ENCODE measurements around the gene KL. TPM values are rescaled to one million over a fixed set of nuclear protein-coding genes. Genes with fewer than 3 reads are reported as not detected.

KL gene
- total RNA-seq (2012; rRNA removed), result under 0.01 TPM in 1 of 2 replicates, not detected in the other

GRCh38 chr13:33016414-33017322, at the start of gene KL:
TSS of gene KL (plus strand) at chr13:33016423. CDS start at chr13:33016441, 18 bp downstream.
- H3K9me3 ChIP-seq (replicated peaks; ENCODE audit: low read length), result no peaks in the 10 kb centered on the region
- peak within 1 kb of the TSS; percentile 71 for H3K4me2 ChIP-seq (ENCODE audit: low read length)
- no peaks in the 10 kb centered on the region for H3K36me3 ChIP-seq (ENCODE audit: insufficient read depth, low read length)
- no peaks in the 10 kb centered on the region for H3K4me1 ChIP-seq (ENCODE audit: control insufficient read depth, insufficient read depth, low read length)
- peak within 1 kb of the TSS; percentile 49 for H3K4me3 ChIP-seq (ENCODE audit: low read length)
- no peak within 1 kb of the TSS for H3K9ac ChIP-seq (ENCODE audit: low read depth, low read length)
- peaks cover 88% of the 10 kb centered on the region for H3K27me3 ChIP-seq (ENCODE audit: control insufficient read depth, insufficient read depth, low read length)

- no peaks in the 10 kb centered on the region for H3K9me3 ChIP-seq (replicated peaks; ENCODE audit: low read length)
- no peak overlapping the region for H3K4me2 ChIP-seq (ENCODE audit: low read length)
- H3K4me3 ChIP-seq (ENCODE audit: low read length), result no peak overlapping the region
- H3K4me1 ChIP-seq (ENCODE audit: control insufficient read depth, insufficient read depth, low read length), result peaks cover 7% of the 10 kb centered on the region
- H3K36me3 ChIP-seq (ENCODE audit: insufficient read depth, low read length), result no peaks in the 10 kb centered on the region
- no peak overlapping the region for H3K9ac ChIP-seq (ENCODE audit: low read depth, low read length)
- H3K27me3 ChIP-seq (ENCODE audit: control insufficient read depth, insufficient read depth, low read length), result peaks cover 1% of the 10 kb centered on the region
These were observed 48.5 kb upstream of the KL start for GRCh38 chr13:32967584-32968182.

- Histone ChIP-seq H3K36me3 (ENCODE audit: insufficient read depth, low read length) (no peaks in the 10 kb centered on the region), H3K27me3 (ENCODE audit: control insufficient read depth, insufficient read depth, low read length) (no peaks in the 10 kb centered on the region), H3K4me2 (ENCODE audit: low read length) (no peak overlapping the region), H3K4me3 (ENCODE audit: low read length) (no peak overlapping the region), H3K9ac (ENCODE audit: low read depth, low read length) (no peak overlapping the region), H3K4me1 (ENCODE audit: control insufficient read depth, insufficient read depth, low read length) (peaks cover 7% of the 10 kb centered on the region), H3K9me3 (replicated peaks; ENCODE audit: low read length) (no peaks in the 10 kb centered on the region)
These were observed 47.9 kb upstream of the KL start for GRCh38 chr13:32968316-32968715.

- no peak overlapping the region for H3K4me3 ChIP-seq (ENCODE audit: low read length)
- H3K4me2 ChIP-seq (ENCODE audit: low read length), result no peak overlapping the region
- H3K36me3 ChIP-seq (ENCODE audit: insufficient read depth, low read length), result no peaks in the 10 kb centered on the region
- no peaks in the 10 kb centered on the region for H3K27me3 ChIP-seq (ENCODE audit: control insufficient read depth, insufficient read depth, low read length)
- no peak overlapping the region for H3K9ac ChIP-seq (ENCODE audit: low read depth, low read length)
- H3K9me3 ChIP-seq (replicated peaks; ENCODE audit: low read length), result no peaks in the 10 kb centered on the region
- H3K4me1 ChIP-seq (ENCODE audit: control insufficient read depth, insufficient read depth, low read length), result peaks cover 7% of the 10 kb centered on the region
These were observed 47.4 kb upstream of the KL start for GRCh38 chr13:32968793-32969192.

GRCh38 chr13:32969516-32969941, 46.7 kb upstream of the KL start:
- Histone ChIP-seq H3K4me1 (ENCODE audit: control insufficient read depth, insufficient read depth, low read length) (peaks cover 7% of the 10 kb centered on the region), H3K36me3 (ENCODE audit: insufficient read depth, low read length) (no peaks in the 10 kb centered on the region), H3K4me2 (ENCODE audit: low read length) (peak overlapping the region; percentile 83), H3K4me3 (ENCODE audit: low read length) (peak overlapping the region; percentile 62), H3K9me3 (replicated peaks; ENCODE audit: low read length) (no peaks in the 10 kb centered on the region), H3K9ac (ENCODE audit: low read depth, low read length) (peak overlapping the region; percentile 62), H3K27me3 (ENCODE audit: control insufficient read depth, insufficient read depth, low read length) (no peaks in the 10 kb centered on the region)

- H3K9me3 ChIP-seq (replicated peaks; ENCODE audit: low read length), result no peaks in the 10 kb centered on the region
- H3K4me2 ChIP-seq (ENCODE audit: low read length), result no peak overlapping the region
- H3K9ac ChIP-seq (ENCODE audit: low read depth, low read length), result no peak overlapping the region
- H3K27me3 ChIP-seq (ENCODE audit: control insufficient read depth, insufficient read depth, low read length), result peaks cover 8% of the 10 kb centered on the region
- no peaks in the 10 kb centered on the region for H3K36me3 ChIP-seq (ENCODE audit: insufficient read depth, low read length)
- H3K4me1 ChIP-seq (ENCODE audit: control insufficient read depth, insufficient read depth, low read length), result no peaks in the 10 kb centered on the region
- H3K4me3 ChIP-seq (ENCODE audit: low read length), result no peak overlapping the region
These were observed 40.0 kb upstream of the KL start for GRCh38 chr13:32976056-32976805.

GRCh38 chr13:32976912-32977311, 39.3 kb upstream of the KL start:
- Histone ChIP-seq H3K36me3 (ENCODE audit: insufficient read depth, low read length) (no peaks in the 10 kb centered on the region), H3K9me3 (replicated peaks; ENCODE audit: low read length) (no peaks in the 10 kb centered on the region), H3K4me2 (ENCODE audit: low read length) (no peak overlapping the region), H3K9ac (ENCODE audit: low read depth, low read length) (no peak overlapping the region), H3K4me1 (ENCODE audit: control insufficient read depth, insufficient read depth, low read length) (no peaks in the 10 kb centered on the region), H3K27me3 (ENCODE audit: control insufficient read depth, insufficient read depth, low read length) (peaks cover 8% of the 10 kb centered on the region), H3K4me3 (ENCODE audit: low read length) (no peak overlapping the region)

- Histone ChIP-seq H3K9me3 (replicated peaks; ENCODE audit: low read length) (no peaks in the 10 kb centered on the region), H3K4me3 (ENCODE audit: low read length) (no peak overlapping the region), H3K36me3 (ENCODE audit: insufficient read depth, low read length) (no peaks in the 10 kb centered on the region), H3K4me1 (ENCODE audit: control insufficient read depth, insufficient read depth, low read length) (no peaks in the 10 kb centered on the region), H3K9ac (ENCODE audit: low read depth, low read length) (no peak overlapping the region), H3K27me3 (ENCODE audit: control insufficient read depth, insufficient read depth, low read length) (peaks cover 8% of the 10 kb centered on the region), H3K4me2 (ENCODE audit: low read length) (no peak overlapping the region)
These were observed 38.9 kb upstream of the KL start for GRCh38 chr13:32977321-32977720.

GRCh38 chr13:32978278-32978677, 37.9 kb upstream of the KL start:
- Histone ChIP-seq H3K4me3 (ENCODE audit: low read length) (no peak overlapping the region), H3K4me1 (ENCODE audit: control insufficient read depth, insufficient read depth, low read length) (no peaks in the 10 kb centered on the region), H3K9me3 (replicated peaks; ENCODE audit: low read length) (no peaks in the 10 kb centered on the region), H3K9ac (ENCODE audit: low read depth, low read length) (no peak overlapping the region), H3K27me3 (ENCODE audit: control insufficient read depth, insufficient read depth, low read length) (peaks cover 8% of the 10 kb centered on the region), H3K36me3 (ENCODE audit: insufficient read depth, low read length) (no peaks in the 10 kb centered on the region), H3K4me2 (ENCODE audit: low read length) (no peak overlapping the region)

GRCh38 chr13:32983058-32983457, 33.2 kb upstream of the KL start:
- Histone ChIP-seq H3K27me3 (ENCODE audit: control insufficient read depth, insufficient read depth, low read length) (peaks cover 18% of the 10 kb centered on the region), H3K9ac (ENCODE audit: low read depth, low read length) (no peak overlapping the region), H3K9me3 (replicated peaks; ENCODE audit: low read length) (no peaks in the 10 kb centered on the region), H3K4me1 (ENCODE audit: control insufficient read depth, insufficient read depth, low read length) (no peaks in the 10 kb centered on the region), H3K4me2 (ENCODE audit: low read length) (no peak overlapping the region), H3K36me3 (ENCODE audit: insufficient read depth, low read length) (no peaks in the 10 kb centered on the region), H3K4me3 (ENCODE audit: low read length) (no peak overlapping the region)

- Histone ChIP-seq H3K9ac (ENCODE audit: low read depth, low read length) (no peak overlapping the region), H3K36me3 (ENCODE audit: insufficient read depth, low read length) (no peaks in the 10 kb centered on the region), H3K4me1 (ENCODE audit: control insufficient read depth, insufficient read depth, low read length) (peaks cover 4% of the 10 kb centered on the region), H3K27me3 (ENCODE audit: control insufficient read depth, insufficient read depth, low read length) (peaks cover 10% of the 10 kb centered on the region), H3K4me3 (ENCODE audit: low read length) (no peak overlapping the region), H3K4me2 (ENCODE audit: low read length) (no peak overlapping the region), H3K9me3 (replicated peaks; ENCODE audit: low read length) (no peaks in the 10 kb centered on the region)
These were observed 31.2 kb upstream of the KL start for GRCh38 chr13:32984857-32985626.

All from skeletal muscle satellite cell (primary cell).